NCI-H1930 (cell line): Measurements from ENCODE around the gene BAAT.
"Not testable (repeated sequence)": the region's sequence is repeated elsewhere in the genome, so short reads cannot be mapped to it uniquely, and the experiment has no call there.

Experiments
- DNase-seq, 2 experiments: peaks; one replicate each; lab custom pipeline; 2025; lab: John Stamatoyannopoulos, UW

The BAAT gene

DNA sequence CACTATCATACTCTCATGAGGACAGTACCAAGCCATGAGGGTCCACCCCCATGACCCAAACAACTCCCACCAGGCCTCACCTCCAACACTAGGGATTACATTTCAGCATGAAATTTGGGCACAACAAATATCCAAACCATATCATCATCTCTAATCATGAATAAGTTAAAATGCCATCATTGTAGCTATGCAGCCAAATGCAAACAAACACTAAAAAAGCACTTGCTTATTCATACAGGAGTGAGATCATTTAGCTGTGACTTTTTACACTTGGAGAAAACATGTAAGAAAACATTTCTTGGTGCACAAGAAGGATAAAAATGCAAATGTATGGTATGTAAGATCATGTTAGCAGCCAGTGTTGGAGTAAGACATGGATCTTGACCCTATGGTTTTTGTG is 24.2 kb downstream of the BAAT start:
- DNase-seq = no peak

- no peak for DNase-seq
These were observed 25.1 kb downstream of the BAAT start for GRCh38 chr9:101359679-101360078.

DNA sequence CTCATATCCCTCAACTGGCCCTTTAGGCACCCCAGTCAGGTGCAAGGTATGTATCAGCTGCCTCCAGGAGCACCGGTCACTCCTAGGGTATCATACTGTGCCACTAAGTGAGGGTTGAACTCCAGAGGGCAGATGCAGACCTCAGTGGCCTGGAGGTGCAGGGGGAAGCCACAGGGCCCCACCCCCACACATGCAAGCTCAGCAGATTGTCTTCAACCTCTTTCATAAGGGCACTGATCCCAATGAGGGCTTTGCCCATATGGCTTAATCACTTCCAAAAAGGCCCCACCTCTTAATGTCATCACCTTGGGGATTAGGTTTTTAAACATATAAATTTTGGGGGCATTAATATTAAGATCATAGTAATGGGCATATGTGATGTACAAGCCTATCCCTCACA is 28.2 kb downstream of the BAAT start:
- DNase-seq = no peak

DNA sequence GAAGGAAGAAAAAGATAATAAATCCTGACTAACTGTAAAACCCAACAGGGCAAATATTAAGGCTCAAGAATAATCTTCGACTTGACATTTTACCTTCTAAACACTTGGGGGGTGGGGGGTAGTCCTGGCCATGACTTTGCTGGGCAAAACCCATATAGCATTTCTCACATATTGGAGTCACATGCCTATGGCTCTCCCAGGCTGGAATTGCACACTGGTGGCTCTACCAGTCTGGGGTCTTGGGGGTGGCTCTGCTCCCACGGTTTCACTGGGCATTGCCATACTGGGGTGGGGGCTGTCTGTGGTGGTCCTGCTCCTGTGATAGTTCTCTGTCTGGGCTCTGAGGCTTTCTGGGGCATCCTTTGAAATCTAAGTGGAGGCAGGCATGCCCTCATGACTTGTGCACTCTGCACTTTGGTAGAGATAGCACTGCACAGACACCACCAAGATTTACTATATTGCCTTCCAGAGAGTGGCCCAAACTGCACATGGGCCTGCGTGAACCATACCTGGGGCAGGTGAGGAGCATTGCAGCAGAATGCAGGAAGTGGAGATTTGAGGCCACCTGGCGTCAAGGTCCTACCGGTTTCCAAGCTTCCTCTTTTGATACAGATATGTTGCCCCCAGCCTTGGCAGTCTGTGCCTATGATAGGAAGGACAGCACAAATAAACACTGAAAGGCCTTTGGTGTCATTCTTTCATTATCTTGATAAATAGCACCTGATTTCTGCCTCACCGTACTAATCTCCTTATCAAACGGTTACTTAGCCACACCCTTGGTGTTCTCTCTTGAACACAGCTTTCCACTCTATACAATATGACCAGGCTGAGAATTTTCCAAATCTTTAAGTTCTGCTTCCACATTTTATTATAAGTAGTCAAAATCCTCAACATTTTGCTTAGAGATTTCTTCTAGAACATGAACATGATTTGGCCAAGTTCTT is 29.8 kb downstream of the BAAT start:
- DNase-seq = no peak

DNA sequence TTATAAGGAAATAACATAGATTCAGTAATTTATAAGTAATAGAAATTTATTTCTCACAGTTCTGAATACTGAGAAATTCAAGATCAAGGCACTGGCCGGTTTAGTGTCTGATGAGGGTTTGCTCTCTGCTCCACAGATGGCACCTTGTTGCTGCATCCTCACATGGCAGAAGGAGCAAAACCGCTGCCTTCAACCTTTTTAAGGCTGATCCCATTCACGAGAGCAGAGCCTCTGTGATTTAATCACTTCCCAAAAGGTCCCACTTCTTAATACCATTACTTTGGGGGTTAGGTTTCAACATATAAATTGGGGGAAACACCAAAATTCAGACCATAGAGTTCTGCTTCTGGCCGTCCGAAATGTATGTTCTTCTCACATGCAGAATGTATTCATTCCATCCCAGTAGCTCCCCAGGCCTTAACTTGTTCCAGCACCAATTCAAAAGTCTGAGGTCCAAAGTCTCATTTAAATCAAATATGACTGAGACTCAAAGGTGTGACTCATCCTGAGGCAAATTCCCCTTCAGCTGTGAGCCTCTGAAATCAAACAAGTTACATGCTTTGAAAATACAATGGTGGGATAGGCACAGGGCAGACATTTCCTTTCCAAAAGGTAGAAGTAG is 30.6 kb downstream of the BAAT start:
- no peak for DNase-seq

- no peak for DNase-seq
These were observed 31.1 kb downstream of the BAAT start for GRCh38 chr9:101353683-101354082.

DNA sequence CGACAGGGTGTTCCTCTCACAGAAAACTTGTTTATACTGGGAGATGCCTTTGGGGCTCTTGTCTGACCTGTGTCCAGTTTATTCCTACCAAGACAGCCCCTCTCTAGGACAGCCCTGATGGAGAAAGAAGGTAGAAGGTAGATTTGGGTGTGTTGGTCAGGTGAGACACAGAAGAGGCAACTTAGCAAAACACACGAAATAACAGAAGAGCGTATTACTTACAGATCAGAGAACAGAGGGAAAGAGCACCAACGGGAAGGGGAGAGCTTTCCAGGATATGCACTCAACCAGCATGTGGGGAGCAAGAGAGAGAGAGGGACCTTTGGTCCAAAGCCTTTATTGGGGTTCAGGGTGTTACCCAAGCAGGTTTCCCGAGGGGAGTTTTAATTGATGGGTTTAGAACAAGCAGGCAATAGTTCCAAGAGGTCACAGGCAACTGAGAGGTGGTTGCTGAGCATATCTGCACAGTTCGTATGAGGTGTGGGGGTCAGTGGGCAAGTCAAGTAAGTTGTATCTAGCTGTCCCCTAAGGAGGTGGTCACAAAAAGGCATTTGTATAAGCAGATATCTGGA is 31.8 kb downstream of the BAAT start:
- DNase-seq = no peak

GRCh38 chr9:101350285-101350684 is 34.5 kb downstream of the BAAT start:
- DNase-seq = no peak

- no peak for DNase-seq
These were observed 42.2 kb downstream of the BAAT start for GRCh38 chr9:101342595-101342994.

DNA sequence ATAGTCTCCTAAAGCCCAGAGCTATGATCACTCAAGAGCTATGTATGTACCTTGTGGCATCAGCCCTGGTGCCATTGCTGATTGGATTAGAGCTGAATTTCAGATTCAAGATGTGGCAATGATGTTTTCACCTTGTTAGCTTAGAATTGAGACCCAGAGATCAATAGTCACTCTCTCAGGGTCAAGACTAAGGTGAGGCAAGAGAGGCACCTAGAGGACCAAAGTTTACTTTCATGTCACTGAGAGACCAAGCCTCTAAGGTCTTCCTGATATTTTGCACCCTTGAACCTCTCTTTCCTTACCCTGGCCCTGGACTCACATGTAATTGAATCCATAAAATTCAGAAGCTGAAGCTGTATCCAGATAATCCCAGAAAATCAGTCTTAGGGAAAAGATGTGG is 42.8 kb downstream of the BAAT start:
- DNase-seq = no peak

GRCh38 chr9:101337237-101337636 is 47.6 kb downstream of the BAAT start:
- no peak for DNase-seq

DNA sequence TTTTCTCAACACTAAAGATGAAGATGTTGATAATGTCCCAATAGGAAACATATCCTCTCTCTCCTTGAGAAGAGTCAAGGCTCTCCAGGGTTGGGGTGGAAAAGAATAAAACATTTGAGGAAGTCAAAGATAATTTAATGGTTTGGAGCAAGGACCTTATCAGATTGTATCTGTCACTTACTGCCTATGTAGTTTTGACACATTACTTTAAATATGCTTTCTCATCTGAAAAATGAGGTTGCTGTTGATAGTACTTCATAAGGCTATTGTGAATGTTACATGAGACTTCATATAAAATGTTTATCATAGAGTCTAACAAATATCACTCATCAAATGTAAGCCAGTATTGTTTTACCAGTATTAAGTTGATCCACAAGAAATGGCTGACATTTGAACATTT is 48.7 kb downstream of the BAAT start:
- DNase-seq = no peak

GRCh38 chr9:101333926-101334702 is 50.7 kb downstream of the BAAT start:
- no peak for DNase-seq

DNA sequence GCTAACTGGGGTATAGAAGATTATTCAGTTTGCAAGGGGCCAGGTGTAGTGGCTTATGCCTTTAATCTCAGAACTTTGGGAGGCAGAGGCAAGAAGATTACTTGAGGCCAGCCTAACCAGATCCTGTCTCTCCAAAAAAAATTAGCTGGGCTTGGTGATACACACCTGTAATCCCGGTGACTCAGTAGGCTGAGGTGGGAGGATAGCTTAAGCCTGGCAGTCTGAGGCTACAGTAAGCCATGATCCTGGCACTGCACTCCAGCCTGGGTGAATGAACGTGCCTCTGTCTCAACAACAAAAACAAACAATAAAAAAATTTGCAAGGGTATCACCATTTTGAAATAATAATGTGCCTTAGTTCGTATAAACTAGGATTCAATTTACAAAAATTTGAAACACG is 51.3 kb downstream of the BAAT start:
- no peak for DNase-seq

DNA sequence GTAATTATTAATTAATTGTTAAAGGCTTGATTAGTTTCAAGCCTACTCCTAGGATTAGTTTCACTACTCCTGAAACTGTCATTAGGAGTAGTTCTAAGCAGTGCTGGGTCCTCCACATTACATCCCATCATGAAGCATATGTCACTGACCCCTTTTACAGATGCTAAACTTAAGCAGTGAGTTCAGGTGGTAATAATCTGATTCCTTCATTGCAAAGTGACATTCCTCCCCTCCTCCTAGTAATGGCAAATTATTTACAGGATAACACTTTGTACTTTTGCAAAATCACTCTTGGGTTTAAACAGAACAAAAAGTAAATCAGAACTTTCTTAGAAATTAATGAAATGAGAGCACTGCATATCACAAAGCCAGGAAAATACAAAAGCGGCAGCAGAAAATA is 52.4 kb downstream of the BAAT start:
- no peak for DNase-seq

DNA sequence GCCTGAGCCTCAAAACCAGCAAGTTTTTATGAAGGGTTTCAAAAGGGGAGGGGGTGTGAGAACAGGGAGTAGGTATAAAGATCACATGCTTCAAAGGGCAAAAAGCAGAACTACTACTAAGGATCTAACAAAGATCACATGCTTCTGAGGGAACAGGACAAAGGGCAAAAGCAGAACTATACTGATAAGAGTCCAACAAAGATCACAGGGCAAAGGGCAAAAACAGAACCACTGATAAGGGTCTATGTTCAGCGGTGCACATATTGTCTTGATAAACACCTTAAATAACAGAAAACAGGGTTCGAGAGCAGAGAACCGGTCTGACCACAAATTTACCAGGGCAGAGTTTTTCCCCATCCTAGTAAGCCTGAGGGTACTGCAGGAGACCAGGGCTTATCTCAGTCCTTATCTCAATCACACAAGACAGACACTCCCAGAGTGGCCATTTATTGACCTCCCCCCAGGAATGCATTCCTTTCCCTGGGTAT is 57.3 kb downstream of the BAAT start:
- not testable (repeated sequence) for DNase-seq

DNA sequence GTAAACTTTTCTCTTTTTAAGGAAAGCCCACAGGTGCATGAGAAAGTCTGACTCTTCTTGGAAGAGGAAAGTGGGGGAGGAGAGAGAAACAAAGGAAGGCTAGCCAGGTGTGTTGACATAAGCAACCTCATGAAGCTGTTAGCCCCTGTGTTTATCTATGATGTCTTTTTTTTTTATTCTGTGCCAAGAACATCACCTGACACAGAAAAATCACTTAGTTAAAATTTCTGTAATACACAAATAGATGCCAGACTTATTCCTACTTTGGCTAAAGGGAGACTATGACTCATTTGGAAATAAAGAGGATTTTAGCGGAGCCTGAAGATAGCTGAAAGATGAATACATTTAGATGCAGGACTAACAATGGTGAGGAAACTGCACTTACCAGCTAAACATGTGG is 58.3 kb downstream of the BAAT start:
- no peak for DNase-seq

DNA sequence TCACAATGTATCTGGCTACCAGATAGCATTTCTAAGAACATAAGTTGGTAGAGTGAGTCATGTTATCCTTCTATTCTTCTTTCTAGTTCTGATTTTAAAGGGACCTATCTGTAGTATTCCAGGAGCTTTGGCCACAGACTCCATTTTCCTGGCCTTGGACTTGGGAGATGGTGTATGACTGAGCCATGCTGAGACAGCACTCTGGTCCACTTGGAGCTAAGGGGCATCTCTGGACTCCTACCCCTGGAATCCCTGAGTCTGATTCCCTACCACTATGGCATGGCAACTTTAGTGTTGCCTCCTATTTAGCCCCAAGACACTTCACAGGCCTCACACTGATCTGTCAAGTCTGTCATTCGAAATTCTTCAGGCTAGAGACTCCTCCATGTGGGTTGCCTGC is 58.8 kb downstream of the BAAT start:
- DNase-seq = no peak

DNA sequence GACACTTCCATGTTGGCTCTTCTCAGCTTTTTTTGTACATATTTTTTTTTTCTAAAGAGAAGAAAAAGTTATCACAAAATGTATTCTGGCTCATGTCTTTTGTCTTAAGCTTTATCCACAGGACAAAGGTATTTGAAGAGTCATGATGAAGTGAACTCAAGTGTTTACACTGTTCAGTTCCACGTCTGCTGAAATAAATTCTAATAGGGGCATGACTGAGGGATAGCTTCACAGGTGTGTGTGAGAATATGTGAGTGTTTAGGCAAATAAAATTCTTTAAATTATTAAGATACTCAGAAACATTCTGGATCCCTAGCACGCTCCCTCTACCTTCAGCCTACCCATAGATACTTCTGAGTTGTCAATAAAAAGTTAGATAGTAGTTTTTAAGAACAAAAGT is 59.8 kb downstream of the BAAT start:
- DNase-seq = no peak

GRCh38 chr9:101324245-101324804 is 60.5 kb downstream of the BAAT start:
- no peak for DNase-seq

DNA sequence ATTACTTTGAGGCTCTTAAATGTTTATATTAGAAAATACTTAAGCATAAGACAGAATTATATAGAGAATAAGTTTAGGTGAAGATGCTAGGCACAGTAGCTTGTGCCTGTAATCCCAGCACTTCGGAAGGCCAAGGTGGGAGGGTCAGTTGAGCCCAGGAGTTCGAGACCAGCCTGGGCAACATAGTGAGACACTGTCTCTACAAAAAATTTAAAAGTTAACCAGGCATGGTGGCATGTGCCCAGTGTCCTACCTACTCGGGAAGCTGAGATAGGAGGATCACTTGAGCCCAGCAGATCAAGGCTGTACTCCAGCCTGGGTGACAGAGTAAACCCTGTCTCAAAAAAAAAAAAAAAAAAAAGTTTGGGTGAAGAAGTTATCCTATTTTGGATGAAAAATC is 61.7 kb downstream of the BAAT start:
- no peak for DNase-seq

GRCh38 chr9:101317735-101318134 is 67.1 kb downstream of the BAAT start:
- no peak for DNase-seq
